Medulla oblongata (tissue), 1 donor: ENCODE results near the gene ART4.
A peak's percentile ranks its signal among the peaks of the same experiment; 100 is the strongest.

ENCODE experiments used
- DNase-seq: peaks from one replicate; pipeline ENCODE4 v3.0.0-alpha.2; 2015; ENCODE audit errors: extremely low spot score

ART4 gene

DNA sequence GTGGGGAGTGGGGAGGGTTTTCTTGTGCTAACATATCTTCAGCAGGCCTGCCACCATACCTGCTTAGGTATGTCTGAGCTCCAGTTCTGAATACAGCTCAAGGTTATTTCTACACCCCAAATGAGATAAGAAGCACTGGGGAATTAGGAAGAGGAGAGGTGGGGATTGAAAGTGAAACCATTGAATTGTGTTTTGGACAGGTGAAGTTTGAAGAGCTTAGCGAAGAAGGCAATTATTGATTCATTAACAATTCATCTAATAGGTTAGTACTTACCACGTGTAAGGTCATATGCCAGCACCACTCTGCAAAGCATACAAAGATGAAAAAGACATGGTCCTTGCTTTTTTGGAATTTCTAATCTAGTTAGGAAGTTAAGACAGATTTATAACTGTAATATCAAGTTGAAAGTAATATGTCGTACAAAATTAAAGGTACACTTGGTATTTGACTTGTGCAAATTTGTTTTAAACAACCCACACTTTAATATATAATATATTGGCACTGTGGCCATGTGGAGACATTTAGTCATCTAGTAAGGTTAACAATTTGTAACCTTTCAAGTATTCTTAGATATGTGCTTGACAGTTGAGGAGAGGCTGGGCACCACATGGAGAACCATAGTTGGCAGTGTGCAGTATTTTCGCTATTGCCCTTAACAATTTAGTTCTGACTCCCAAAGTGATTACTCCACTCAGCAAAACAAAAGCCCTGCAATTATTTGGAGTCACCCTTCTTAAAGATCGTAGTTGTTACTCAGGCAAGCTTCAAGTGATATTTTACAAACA is 33.0 kb downstream of the ART4 start:
- no peak for DNase-seq

DNA sequence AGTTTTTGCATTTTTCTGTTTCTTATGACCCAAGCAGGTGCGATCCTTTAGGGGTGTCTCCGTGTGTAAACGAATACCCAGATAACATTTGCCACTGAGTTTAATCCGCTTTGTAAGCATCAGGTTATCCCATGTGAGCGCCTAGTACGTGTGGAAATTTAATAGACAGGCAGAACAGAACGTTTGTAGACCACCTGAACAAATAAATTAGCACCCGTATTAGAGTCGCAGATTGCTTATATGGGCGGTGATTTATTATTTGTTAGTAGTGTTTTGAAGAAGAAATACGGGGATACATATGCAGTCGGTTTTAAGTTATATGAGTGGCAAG is 39.5 kb downstream of the ART4 start:
- DNase-seq, result no peak

DNA sequence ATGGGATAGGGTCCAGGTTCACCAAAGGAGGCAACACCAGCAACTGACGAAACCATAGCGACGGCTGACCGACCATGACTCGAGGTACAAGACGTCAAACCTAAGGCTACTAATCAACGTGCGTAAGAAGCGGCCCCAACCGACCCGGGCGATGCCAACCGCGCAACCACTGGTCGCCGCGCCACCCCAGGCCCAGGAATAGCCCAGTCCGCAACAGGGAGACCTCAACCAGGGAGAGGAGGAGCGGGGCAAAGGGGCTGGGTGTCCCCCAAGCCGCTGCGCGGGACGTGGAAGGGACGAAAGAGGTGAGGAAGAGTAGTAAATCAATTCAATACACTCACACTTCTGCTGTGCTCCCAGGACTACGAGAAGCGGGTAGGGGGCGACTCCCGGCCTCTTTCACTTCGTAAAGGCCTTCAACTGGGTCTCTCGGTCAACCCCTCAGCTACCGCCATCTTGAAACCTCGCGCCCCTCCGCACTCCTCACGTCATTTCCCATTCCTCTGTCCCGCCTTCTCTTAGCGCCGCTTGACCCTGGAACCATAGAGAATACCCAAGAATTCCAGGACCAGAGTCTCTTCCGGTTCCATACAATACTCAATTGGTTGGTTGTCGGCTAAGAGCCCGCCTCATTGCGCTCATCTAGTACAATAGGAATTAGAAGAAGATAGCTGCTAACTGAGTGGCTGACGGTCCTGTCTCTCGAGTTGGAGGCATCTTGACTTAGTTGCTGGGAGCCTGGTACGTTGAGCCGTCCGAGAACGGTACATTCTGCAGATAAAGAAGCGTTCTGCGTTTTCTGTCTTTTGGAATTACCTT is 40.1 kb downstream of the ART4 start, which contains the start of the genes C12orf60 and WBP11:
Gene C12orf60 (plus strand): TSS at position 660 of the 819 bp plus-strand sequence. CDS start 19,266 bp downstream, outside the sequence.
Gene WBP11 (minus strand): TSS at position 468 of the 819 bp plus-strand sequence. CDS start 2,095 bp downstream, outside the sequence.
- peak; percentile 100 for DNase-seq

DNA sequence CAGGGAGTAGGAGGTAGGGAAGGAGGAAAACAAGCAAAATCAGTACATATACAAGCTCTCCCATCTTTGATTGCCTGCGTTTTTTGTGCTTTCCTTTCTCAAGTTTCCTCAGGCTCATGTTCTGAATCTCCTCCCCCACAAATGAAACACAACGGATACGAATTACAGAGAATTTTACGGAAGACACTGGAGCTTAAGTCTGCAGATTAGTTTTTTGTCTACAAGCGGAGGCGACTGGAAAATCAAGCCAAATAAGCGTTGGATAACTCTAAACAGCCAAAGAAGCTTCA is 40.7 kb downstream of the ART4 start:
- DNase-seq, result no peak

DNA sequence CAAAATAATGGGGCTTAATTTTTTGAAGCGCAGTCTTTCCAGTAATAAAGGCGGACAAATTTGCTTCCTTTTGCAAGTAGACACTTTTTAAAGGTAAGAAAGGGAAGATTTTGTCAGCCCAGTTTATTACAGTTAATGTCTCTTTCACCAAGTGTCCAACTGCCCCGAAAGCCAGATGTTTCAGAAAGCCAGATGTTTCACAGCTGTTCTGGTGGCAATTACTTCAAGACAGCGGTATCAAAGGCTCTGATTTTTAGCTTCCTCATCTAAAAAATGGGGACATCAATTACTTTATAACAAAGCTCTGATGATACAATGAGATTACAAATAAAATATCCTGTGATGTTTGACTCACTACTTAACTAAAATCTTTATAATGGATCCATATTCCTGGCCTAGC is 41.1 kb downstream of the ART4 start:
- DNase-seq, result no peak

DNA sequence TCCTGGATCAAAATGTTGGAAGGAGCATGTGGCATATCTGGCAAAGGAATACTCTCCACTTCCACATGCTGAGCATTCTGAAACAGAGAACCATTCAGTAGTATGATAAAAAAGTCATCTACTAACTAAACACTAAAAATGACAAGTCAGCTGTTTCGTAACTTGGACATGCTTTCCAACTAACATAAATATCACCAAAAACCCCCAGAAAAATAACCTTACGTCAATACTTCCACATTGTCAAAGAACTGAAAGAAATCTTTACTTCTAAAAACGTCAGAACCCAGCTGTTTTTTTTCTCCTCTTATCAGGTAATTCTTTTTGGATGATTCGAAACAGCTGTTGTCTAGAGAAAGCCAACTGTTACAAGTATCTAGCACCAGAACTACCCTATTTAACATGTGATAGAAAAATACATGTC is 48.3 kb downstream of the ART4 start:
- DNase-seq, result no peak

DNA sequence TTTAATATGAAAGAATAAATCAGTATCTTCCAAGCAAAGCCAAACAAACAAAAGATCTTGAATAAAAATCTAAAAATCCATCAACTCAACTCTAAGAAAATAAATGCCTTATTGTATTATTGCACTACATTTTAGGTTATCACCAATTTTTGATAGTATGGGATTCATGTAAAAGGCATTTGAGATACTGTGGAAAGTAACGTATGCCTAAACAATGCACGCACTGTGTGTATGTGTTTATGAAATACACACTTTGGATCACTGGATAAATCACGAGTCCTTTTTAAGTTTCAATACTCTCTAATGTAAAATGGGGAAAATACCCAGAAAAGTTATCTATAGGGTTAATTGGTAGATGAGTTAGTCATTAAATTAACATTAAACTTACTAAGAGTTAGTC is 57.8 kb downstream of the ART4 start:
- no peak for DNase-seq

DNA sequence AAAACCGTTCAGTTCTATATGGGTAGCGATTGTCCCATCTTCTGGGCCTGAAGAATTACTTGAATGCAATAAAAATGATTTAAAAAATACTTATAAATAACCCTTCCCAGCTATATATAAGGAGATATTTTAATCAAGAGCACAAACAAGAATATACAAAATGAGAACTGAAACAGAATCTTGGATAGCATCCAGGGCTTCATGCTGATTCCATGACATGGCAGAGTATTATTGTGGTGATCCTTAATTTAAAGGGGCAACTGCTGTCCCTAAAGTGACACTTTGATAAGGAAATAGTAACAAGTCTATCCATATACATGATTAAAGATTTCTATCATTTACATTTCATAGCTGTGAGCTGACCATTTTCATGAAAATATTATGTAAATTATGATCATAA is 58.9 kb downstream of the ART4 start:
- peak; percentile 53 for DNase-seq

DNA sequence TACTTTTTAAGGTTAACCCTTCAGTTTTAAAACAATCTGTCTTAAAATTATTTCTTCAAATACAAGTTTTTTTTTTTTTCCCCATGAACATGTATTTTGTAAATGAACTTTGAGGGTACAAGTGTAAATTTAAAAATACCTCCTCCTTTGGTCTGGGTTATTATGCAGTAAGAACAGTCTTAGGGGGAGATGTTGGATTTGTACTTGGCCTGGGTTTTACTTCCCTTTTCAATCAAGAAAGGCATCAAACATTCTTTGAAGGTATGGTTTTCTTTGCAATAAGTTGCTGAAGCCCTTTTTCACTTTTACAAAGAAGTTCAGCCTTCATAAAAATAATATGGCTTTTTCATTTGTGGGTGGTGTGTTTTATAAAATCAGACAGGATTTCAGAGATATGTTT is 60.6 kb downstream of the ART4 start:
- DNase-seq, result no peak

DNA sequence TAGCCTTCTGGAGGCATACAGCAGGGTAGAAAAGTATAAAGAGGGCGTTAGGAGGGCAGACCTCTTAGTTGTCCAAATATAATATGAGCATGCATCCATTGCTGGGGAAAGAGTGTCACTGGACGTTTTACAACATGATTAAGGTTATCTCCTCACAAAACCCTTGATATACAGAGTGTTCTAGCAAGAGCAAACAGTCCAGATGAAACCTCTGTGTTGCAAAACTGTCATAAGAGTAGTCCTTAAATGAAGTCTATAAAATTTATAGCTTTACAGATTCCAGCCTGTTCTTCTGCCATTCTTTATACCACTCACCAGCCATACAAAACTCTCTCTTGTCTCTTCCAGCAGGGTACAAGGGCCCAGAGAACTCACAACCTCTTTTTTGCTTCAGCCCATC is 61.8 kb downstream of the ART4 start:
- no peak for DNase-seq

DNA sequence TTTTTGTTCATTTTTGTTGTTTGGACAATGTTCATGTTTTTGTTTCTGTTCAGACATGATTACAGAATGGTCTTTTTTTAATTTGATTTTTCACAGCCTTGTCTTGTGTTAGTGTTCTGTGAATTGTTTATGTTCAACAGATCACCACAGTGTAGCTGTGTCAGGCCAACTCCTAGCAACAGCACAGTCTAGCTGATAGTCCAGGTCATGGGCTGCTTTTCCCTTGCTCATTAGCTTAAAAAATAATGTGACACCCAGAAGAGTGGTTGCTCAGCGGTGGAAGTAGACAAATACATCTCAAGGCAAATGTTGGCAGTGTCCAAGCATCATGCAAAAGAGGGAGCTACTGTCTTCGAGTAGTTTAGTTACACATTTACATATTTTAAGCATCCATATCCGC is 62.5 kb downstream of the ART4 start:
- peak; percentile 20 for DNase-seq

DNA sequence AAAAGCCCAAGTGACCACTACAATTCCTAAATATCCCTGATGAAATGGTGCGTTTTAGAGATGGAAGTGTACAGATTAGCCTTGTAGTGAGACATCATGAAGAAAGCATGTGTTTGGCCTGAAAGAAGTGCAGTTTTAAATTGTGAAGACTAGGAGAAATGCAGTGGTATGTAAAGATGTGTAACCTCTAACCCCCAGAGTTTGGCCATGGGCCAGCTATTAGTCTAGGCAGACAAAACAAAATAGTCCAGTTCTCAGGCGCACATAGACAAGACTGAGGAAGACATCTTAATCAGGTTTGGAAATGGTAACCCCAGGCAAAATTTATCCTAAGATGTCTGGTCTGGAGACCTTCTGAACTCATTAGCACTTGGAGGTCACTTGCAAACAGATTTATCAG is 63.5 kb downstream of the ART4 start:
- DNase-seq, result no peak

DNA sequence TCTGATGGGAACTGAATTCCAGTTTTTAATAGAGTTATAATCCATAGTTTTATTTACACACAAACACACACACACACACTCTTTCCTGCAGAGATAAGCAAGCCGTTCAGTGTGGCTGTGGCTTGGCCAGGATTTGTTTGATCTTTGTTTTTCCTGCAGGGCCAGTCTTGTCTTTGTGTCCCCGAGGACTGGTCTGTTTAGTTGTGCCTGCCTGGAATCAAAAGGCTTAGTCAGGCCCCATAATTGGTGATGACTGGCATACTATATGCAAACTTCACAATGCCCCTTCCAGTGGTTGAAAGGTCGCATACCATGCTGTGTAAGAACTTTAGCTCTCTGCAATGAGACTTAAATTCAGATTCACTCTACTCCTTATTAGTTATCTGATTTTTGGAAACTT is 66.1 kb downstream of the ART4 start:
- peak; percentile 18 for DNase-seq

DNA sequence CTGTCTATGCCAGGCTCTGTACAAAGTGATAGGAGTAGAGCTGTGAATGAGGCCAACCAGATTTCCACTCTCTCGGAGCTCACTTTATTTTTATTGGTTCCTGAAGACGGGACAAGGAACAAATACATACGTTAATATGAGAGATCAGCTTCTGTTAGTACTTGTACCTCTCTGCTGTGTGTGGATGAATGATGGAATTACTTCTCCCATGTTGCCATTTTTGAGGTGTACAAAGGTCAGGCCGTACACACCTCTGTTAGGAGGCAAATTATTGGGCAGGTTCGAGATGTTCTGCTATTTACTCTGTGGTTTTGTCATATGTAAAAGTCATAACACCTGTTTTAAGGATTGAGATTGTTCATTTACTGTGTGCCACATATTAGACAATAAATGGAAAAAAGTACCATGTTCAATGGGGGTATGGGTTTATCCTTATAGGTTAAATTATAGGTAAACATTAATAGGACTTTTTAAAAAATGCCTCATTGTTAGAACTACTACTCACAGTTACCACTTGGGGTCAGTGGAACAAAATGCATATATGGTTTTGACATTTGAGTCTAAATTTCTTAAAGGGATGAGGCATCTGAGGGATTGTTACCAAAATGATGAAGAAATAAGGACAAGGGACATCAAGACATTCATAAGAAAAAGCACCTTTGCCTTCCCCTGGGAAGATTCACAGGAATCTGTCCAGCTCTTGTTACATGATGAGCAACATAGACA is 66.9 kb downstream of the ART4 start:
- peak; percentile 25 for DNase-seq

DNA sequence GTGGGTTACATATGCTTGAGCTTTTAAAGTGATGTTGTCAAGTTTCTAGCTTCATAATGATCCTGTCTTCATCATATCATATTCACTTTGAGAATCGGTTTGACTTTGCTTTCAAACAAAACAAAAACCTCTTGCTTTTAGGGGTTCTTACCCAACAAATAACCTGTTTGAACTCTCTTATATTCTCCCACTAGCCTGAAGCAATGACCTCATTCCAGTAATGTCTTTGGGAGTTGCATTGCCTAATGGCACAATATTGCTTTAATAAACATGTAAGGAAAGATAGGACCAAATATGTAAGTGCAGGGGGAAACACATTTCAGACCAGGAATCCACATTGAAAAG is 67.7 kb downstream of the ART4 start:
- no peak for DNase-seq
